SW480 (cell line): Measurements from ENCODE around the gene MYL7.

ENCODE experiments used
- DNase-seq: peaks from one replicate; pipeline ENCODE4 v3.0.0-alpha.2; 2016; ENCODE audit warnings: low spot score

MYL7 gene

DNA sequence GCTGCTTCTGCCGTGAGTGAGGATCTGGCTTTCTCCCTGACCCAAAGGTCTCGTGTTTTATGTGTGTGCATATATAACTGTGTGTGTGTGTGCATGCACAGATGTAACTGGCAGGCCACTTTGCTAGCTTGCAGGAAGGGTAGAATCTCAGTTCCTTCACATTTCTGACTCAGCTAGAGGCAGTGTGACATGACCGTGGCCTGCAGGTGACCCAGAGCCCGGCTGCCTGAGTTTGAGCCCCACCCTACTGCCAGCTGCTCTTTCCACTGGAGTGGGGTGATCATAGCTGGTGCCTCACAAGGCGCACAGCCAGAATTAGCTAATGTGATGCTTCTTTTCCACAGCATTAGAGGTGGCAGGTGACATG lies 9.3 kb upstream of the MYL7 start:
- no peak for DNase-seq

DNA sequence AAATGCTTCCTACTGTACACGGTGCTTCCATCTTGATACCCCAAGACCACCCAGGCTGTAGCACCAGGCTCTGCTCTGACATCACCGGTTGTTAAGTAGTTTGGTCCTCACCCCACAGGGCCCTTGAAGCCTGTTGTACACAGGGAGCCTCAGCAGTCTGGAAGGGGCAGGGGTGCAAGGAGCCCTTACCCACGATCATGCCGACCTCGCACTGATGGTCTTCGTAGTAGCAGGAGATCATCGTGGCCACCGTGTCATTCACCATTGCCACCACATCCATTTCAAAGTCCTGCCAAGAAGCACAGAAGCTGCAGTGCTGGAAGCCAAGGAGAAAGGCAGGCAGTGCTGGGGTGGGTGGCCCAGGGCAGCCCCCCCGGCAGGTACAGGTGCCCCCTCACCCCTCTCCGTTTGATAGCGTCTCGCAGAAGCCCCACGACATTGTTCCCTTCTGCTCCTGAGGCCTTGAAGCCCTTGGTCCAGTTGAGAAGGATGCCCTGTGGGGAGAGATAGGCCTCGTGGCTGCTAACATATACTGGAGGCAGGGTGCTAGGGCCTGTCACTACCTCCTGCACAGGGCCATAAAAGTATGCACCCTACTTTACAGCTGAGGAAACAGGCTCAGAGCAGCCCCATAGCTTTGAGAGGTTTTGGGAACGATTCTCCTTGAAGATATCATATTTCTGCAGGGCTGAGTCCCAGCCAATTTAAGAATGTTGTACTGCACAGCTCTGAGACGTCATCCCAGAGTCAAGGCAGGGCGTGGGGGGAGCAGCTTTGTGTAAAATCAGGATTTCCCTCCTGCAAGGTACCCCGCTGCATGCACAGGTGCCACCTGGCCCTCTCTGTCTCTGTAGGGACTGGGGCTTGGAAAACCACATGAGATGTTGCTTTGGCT lies 8.7 kb upstream of the MYL7 start:
- no peak for DNase-seq

DNA sequence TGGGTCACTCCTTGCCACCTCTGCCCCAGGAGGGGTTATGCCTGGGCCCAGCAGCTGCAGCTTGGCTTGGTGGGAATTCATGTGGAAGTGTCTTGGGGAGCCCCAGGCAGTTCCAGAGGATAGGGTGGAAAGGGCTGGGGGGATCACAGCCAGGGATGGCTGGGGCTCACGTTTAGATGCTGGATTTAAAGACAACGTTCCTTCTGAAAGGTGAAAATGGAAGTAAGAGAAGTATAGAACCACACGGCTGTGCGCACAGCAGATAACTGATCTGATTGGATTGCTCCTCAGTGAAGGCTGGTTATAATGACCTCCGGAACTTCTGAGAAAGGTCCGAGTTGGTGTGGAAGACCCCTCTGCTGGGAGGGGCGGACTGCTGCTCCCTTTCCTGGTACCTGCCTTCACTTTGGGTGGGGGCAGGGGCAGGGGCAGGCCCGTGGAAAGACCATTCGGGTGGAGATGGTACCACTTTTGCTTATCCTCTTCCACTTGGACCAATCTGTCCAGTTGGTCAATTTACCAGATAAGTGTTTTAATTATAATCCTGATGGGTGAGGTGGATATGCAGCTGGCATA lies 7.9 kb upstream of the MYL7 start:
- DNase-seq: no peak

DNA sequence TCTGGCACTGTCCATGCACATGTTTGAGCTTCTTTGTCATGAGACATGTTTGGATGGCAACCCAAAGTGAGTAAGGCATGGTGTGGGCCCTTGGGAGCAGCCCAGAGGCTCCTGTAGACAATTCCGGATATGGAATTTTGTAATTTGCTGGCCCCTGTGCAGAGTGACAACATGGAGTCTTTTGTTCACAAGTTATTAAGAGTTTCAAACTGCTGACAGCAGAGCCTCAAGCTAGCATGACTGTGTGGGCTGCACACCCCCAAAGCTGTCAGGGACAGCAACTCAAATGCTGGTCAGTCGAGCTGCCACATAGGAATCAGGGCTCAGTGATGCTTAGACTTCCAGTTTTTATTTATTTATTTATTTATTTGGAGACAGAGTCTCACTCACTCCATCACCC lies 7.0 kb upstream of the MYL7 start:
- no peak for DNase-seq

DNA sequence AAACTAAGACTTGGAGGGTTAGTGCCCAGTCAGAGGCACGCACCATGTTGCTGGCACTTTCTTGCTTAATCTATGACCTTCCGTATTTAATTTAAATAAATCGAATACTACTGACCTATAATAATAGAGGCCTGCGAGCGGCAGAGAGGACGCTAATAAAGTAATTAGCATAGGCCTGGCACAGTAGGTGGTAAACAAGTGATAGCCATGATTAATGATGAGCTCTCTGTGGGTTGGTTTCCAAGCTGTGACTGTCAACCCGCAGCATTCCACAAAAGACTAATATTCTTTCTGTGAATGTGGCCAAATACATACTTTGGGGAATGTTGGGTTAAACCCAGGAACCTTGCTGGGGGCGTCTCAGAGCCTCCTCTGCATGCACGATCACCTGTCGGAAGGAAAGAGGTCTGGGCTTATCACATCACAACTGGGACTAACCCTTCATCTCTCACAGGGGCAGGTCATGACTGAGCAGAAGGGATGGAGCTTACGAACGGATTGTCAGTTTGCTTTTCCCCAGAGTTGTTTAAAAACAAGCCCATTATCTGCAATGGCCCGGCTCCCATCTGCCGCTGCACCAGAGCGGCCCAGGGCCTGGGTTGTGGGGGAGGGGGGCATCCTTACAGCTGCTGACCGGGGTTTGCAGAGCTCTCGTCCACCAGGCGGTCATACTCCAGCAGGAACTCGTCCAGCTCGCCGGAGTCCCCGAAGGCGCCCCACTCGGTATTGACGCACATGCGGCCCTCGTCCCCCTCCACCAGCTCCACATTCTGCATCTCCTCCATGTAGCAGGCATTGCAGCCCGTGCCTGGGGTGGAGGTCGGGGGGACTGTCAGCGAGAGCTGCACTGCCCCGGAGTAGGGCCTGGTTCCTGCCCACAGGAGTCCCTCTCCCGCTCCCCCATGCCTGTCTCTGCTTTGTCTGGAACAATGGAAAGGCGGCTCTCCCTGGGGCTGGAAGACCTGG lies 6.2 kb upstream of the MYL7 start:
- no peak for DNase-seq

DNA sequence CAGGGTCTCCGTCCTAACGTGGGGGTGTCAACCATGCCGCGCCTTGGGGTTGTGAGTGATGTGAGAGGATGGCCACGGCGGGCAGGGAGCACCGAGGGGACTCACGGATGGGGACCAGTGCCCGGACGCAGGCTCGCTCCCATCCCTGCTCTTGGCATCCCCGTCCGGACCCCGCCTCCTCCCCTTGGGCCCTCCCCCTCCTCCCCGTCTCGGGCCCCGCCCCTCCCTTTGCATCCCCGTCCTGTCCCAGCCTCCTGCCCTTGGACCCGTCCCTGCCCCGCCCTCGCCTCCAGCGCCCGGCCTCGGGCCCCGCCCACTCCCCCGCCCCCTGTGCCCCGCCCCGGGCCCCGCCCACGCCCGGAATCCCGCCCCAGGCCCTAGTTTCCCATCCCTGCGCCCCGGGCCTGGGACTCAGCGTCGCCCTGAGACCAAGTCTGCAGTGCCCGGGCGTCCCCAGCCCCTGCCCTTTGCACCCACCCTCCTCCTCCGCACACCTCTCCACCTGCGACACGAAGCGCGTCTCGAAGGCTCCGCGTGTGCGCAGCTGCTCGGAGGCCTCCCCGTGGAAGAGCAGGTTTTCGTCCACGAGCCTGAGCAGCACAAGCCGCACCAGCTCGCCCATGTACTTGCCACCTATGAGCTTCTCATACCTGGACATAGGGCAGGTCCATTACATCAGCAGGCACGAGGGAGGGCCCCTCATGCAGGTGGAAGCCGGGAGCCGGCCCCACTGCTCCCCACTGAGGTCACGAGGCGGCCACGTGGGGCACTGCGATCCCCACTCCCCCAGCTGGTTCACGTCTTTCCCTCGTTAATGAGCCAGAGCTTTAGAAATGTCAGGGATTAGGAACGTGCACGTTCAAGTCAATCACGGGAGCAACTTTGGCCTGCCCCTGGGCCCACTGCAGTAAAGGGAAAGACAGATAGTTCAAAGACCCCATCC lies 5.1 kb upstream of the MYL7 start:
- peak; percentile 39 for DNase-seq

DNA sequence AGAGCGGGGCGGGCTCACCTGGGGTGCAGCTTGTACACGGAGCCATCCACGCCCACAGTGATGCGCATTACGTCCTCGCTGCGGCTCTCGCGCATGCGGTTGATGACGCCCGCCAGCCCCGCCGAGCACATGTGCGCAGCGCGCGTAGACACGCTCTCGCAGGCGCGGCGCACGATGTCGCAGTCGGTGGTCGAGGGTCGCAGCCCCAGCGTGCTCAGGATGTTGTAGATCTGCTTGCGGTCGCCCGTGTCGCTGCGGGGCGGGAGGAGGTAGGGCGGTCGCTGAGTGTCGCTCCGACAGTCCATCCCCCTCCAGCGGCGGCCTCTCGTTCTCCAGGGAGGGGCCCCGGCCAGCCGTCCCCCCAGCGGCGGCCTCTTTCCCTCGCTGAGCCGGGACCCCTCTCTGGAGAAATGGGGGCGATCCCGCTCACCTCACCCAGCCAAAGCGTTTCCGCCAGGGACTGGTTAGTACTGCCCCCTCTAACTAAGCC lies 4.4 kb upstream of the MYL7 start:
- DNase-seq: no peak

DNA sequence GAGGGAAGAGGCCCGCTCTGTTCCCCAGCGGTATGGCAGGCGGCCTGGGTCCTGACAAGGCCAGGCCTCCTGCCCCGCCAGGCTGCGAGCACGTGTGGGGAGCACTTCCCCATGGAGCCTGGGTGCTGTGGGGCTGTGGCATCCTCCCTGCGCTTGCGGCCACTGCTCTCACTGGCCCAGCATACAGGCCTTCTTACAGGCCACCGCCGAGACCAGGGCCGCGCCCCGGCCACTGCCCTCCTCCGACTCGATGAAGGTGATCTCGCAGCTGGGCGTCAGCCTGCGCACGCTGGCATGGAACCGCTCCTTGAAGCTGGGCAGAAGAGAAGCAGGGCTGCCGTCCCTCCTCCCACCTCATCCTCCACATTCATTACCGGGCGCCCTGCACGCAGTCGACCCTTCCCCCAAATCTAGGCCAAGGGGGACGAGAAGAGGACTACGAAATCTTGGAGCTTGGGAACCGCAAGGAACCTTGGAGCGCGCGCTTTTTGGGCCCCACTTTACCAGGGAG lies 3.9 kb upstream of the MYL7 start:
- no peak for DNase-seq

DNA sequence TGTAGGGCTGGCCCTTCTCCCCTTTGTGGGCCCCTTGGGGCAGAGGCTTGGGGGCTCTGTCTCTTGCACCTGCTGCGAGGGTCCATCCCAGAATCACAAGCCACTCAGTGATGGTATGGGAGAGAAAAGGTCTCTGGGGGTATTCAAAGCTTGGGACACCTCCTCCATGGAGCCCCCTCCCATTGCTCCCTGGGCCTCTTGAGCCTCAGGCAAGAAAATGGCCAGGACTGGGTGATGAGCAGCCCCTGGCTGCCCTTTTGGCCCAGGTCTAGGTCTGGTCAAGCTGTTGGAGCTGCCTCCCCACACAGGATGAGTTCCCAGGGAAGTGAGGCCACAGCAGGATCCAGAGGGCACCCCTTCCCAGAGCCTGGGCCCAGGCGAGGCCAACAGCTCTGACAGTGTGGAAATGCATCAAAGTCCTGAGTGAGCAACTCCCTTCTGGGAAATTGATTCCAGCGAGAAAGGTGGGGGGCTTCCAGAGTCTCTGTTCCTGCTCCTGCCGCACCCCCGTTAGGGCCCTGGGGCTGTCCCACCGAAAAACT lies 3.4 kb upstream of the MYL7 start:
- DNase-seq: no peak

DNA sequence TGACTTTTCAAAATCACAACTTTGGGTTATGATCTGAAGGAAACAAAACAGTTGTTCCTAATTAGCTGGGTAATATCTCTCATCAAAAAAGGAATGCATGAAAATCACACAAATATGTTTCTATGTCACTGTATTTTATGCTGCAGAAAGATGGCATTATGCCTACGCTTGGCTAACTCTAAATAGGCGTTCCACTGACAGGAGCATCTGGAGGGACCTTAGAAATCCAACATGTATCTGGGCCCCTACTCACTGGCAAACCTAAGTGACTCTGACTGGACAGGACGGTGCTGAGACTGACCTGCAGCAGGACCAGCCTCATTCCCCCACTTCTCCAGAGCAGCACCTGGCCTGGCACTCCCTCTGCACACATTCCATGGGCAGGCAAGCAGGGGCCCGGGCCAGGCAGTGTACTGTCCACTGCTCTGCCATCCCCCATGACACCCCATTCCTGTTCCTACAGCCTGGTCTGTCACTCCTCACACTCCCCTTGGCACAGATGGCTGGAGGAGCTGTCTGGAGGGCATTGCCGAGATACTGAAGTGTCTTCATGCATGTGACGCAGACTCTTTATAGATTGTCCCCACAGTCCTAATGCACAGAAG lies 2.6 kb upstream of the MYL7 start:
- no peak for DNase-seq

DNA sequence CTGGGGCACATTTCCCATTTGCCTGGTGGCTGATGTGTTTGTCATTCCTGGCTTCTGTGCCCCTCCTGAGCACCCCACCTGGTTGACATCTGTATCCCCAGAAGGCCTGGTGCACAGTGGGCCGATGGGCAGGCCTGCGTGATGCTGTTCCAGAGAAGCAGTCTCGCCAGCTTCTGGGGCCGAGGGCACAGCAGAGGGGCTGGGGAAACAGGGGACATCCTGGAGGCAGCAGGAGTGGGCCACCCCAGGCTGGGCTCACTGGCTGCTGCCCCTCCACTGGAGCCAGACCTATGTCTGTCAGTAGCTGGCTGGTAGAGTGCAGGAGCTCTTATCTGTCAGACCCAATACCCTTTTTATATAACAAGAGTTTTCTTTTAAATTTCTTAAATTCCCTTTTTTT lies 896 bp upstream of the MYL7 start:
- no peak for DNase-seq

DNA sequence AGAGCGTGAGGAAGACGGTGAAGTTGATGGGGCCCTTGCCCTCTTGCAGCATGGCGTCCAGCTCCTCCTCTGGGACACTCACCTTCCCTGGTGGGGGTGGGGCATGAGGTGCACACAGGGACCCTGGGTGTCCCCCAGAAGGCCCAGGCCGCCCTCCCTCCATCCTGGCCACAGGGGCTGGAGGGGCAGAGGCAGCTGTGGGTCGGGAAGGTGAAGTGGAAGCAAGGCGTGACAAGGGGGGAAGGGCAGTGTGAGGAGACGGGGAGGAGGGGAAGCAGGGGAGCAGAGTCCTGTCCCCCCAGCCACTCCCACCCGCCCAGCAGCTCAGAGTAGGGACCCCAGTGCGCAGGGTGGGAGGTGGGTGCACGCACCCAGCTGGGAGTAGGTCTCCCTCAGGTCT lies 791 bp downstream of the MYL7 start:
- no peak for DNase-seq

DNA sequence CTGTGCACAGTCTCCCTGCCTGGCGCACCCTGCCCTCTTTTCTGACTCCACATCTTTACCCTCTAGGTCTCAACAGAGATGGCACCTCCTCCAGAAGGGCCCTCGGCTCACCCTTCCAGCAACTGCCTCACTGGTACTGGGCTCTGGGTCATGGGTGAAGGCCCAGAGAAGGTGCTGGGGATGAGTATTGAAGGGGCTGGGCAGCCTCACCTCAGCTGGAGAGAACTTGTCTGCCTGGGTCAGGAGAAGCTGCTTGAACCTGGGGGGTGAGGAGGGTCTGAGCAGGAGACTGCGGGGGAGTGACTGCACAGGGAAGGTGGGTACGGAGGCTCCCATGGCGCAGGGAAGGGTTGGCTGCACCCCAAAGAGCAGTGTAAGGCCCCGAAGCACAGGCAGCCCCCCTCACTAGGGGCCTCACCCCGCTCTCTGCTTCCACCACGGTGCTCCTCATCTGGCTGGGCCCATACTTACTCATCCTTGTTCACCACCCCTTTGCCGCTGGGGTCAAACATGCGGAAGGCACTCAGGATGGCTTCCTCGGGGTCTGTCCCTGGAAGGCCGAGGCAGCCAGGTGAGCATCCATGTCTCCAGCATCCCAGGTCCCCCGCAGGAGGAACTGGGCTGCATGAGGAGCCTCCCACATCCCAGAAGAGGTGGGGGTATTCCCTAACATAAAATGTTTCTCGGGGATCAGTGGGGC lies 1.7 kb downstream of the MYL7 start:
- no peak for DNase-seq

DNA sequence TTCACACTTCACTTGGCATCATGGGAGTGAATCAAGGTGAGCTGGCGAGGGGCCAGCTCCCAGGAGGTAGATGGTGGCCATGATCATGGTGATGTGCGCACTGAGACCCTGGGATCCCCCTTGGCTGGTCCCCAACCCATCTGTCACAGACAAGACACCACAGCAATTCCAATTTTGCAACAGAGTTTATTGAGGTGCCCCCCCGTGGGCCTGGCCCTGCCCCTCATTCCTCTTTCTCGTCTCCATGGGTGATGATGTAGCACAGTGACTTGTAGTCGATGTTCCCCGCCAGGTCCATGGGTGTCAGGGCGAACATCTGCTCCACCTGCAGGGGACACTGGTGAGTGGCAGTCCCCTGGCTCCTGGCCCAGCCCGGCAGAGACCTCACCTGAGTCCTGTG lies 2.4 kb downstream of the MYL7 start:
- no peak for DNase-seq

DNA sequence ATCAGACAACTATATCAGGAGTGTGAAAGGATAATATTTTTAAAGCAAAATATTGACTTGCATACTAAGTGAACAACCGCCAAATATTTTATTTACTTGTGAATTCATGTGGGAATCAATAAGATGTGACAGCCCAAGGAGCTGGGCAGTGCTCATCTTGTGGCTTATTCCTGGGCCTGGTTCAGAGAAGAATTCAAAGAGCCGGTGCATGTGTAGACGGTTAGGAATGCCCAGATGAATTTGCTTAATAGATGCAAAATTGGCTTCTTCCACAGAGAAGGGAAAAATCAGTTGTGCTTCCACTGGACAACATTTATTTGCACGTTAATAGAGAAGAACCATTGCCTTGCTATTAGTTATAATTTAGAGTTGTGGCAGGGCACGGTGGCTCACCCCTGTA lies 4.4 kb downstream of the MYL7 start:
- no peak for DNase-seq

DNA sequence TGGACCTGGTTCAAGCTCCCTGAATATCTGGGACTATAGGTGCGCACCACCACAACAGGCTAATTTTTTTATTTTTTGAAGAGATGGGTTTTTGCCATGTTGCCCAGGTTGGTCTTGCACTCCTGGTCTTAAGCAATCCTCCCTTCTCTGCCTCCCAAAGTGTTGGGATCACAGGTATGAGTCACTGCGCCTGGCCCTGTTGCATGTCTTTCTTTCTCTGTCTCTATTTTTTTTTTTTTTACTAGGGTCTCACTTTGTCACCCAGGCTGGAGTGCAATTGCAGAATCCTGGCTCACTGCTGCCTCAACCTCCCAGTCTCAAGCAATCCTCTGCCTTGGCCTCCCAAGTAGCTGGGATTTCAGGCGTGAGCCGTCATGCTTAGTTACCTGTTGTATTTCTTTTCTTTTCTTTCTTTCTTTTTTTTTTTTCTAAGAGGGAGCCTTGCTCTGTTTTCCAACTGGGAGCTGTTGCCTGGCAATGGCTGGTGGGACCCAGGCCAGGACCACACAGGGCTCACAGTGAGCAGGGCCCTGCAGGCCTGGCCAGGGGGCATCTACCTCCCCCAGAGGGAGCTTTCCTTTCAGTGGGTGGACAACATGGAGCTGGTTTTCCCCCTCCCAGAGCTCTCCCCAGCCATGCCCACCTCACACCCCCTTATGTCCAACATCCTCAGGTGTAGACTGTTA lies 6.0 kb downstream of the MYL7 start:
- DNase-seq: no peak

DNA sequence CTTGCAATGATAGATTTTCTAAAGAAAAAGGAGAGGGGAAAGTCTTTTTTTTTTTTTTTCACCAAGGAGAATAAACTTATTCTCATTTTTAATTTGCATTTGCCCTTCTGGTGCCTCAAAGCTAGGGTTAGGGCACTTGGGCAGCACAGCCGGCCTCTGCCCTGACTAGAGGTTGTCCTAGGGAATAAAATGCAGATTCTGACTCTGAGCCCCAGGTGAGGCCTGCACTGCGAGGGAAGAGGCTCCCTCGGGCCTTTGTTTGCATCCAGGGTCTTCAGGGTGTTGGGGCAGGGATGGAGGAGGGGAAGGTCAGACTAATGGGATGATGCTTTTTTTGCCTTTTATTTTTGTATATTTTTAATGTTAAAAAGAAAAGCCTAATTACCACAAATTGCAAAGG lies 7.8 kb downstream of the MYL7 start:
- DNase-seq: no peak

DNA sequence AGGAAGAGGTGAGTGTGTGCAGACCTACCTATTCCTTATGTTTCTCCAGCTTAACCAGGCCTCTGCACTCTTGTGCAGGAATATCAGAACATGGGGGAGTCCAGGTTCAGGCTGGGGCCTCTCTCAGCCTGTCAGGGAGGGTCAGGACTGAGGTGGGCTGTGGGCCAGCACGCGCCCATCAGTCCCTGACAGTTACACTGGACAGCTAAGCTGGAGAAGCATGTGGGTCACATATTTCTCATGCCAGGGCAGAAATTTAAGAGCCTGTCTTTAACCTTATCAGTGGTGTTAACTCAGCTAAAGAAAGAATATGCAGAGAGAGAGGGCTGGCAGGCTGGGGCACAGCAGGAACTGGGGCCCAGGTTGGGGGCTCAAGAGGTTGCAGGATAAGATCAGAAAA lies 9.1 kb downstream of the MYL7 start:
- no peak for DNase-seq
